Mononuclear cell (primary cell): ENCODE results near the gene TPCN2. TPM values are rescaled to one million over a fixed set of nuclear protein-coding genes. Genes with fewer than 3 reads are reported as not detected.
A peak's percentile ranks its signal among the peaks of the same experiment; 100 is the strongest.

ENCODE experiments used
- H3K27me3 ChIP-seq: 2 replicates; pipeline ENCODE4 v1.6.0; 2011; ENCODE audit warnings: low read length, control low read depth; ENCODE audit not compliant: insufficient read depth
- H3K4me1 ChIP-seq: 2 replicates; pipeline ENCODE4 v1.5.1; 2011; ENCODE audit warnings: mild to moderate bottlenecking, low read length, control low read depth; ENCODE audit not compliant: insufficient read depth
- H3K4me3 ChIP-seq: 2 replicates; pipeline ENCODE4 v1.5.1; 2011; ENCODE audit warnings: mild to moderate bottlenecking, low read length, moderate library complexity
- H3K9me3 ChIP-seq: 2 replicates; pipeline ENCODE4 v1.5.1; 2011; ENCODE audit warnings: low read depth, mild to moderate bottlenecking, control low read depth, low read length
- total RNA-seq: library from RNA; depleted of rRNA; stranded (reverse); fragments of >200 nt; gene quantifications from one replicate; pipeline ENCODE4 v1.2.3, GENCODE V29; 2012

Gene TPCN2
- total RNA-seq, 1 donor, result 9.1 TPM

DNA sequence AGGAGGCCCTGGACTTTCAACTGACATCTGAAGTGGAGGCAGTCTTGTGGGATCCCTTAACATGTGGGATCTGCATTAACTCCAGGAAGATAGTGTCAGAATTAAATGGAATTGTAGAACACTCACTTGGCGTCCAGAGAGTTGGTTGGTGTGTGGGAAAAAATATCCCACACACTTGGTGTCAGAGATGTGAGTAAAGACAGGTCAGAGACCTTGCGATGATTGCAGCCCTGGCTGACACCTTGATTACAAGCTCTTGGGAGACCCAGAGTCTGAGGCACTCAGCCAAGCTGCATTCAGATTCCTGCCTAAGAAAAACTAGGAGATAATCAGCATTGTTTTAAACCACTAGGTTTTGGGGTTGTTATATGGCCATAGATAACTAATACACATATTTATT is 7.2 kb upstream of the TPCN2 start:
- no peaks in the 10 kb centered on the region for H3K27me3 ChIP-seq
- H3K4me1 ChIP-seq, result peaks cover 40% of the 10 kb centered on the region
- no peaks in the 10 kb centered on the region for H3K9me3 ChIP-seq
- no peak overlapping the region for H3K4me3 ChIP-seq

- H3K4me1 ChIP-seq, result peaks cover 40% of the 10 kb centered on the region
- no peaks in the 10 kb centered on the region for H3K27me3 ChIP-seq
- no peaks in the 10 kb centered on the region for H3K9me3 ChIP-seq
- no peak overlapping the region for H3K4me3 ChIP-seq
These were observed 4.4 kb upstream of the TPCN2 start for GRCh38 chr11:69044111-69045013.

DNA sequence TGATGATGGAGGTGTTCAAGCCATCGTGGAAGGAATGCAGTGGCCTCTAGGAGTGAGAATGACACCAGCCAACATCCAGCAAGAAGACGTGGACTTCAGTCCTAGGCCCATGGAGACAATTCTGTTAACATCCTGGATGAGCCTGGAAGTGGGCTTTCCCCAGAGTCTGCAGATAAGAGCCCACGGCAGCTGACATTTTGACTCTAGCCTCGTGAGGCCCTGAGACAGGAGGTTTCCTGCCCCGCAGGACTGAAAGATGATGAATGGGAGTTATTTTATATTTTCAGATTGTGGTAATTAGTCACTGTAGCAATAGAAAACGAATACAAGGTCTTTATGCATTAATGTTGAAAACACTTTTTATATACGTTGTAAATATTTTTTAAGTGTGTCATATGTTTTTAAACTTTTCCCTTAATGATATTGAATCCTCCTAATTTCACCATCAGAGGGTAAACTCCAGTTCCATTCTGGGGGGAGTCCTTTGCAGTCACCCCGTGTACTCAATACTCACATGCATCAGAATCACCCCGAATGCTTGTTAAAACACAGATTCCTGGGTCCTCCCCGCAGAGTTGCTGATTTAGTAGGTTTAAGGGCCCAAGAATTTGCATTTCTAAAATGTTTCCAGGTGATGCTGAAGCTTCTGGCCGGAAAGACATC is 570 bp upstream of the TPCN2 start:
- no peaks in the 10 kb centered on the region for H3K27me3 ChIP-seq
- peaks cover 51% of the 10 kb centered on the region for H3K4me1 ChIP-seq
- H3K4me3 ChIP-seq, result peak overlapping the region; percentile 87
- no peaks in the 10 kb centered on the region for H3K9me3 ChIP-seq

GRCh38 chr11:69049490-69049867 is 747 bp downstream of the TPCN2 start:
- Histone ChIP-seq H3K4me1 (peaks cover 45% of the 10 kb centered on the region), H3K4me3 (peak overlapping the region; percentile 87), H3K27me3 (no peaks in the 10 kb centered on the region), H3K9me3 (no peaks in the 10 kb centered on the region)

DNA sequence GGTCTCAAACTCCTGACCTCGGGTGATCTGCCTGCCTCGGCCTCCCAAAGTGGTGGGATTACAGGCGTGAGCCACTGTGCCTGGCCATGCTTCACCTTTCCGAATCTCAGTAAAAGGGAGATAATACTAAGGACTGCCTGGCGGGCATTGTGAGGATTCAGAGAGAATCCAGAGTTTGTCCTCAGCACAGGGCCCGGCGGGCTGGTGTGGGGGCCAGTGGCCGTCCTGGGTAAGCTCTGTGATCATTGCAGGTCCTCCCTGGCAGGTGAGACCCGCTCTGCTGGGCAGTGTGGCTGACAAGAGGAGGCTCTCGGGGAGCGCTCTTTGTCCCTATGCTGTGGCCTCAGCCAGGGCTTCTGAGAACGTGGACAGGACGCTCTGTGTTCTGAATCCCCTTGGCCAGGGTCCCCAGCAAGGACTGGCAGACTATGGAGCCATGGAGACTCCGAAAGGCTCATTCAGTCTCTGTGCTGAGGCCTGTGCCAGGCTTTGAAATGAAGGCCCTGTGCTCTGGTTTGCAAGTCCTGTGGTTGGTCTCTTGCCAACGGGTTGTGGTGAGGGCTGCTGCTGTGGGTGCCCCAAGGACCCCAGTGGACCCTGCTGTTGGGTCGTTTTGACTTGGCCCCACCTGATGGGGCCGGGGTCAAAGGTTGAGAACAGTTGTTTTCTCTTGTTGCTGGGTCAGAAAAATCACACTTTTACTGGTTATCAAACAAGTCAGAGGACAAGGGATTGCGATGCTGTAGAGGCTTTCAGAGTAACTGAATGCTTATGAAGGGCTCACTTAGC is 2.1 kb downstream of the TPCN2 start:
- no peak overlapping the region for H3K4me3 ChIP-seq
- H3K9me3 ChIP-seq, result no peaks in the 10 kb centered on the region
- no peaks in the 10 kb centered on the region for H3K27me3 ChIP-seq
- peaks cover 55% of the 10 kb centered on the region for H3K4me1 ChIP-seq

DNA sequence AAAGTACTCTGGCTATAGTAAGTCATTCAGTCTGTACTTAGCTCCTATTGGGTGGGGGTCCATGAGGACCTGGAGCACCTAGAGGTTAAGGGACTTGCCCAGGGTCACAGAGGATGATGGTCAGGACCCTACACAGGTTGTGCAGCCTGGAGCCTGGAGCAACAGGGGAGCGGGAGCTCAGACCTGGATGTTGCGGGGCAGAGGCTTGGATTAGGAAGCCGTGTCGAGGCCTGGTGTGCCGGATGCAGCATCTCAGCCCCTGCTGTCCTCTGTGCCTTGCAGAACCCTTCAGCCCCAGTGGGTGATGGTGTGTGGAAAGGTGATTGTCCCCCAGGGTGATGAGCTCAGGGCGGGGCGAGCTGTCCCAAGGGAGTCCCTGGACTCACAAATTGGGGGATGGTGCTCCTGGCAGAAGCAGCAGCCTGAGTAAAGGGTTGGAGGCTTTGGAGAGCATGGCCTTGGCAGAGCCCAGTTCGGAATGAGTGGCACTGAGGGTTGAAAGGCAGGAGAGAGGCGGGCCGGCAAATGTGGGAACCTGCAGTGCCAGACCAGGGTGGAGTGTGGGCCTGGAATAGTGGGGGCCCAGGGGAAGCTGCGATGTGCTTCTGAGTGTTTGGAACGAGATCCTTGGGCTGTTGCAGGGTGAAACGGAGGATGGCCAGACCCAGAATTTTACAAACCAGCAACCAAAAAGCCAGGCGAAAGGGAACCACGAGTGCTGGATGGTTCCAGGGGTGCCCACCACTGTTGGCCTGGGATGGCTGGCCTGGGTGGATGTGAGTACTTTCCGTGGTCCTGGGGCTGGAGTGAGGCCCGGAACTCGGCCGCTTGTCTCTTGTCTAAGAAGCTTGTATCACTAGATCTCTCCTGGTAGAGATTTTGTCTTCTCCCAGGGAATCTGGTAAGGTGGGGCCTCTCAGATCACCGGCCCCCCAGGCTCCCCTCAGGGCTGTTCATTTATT is 2.9 kb downstream of the TPCN2 start:
- no peaks in the 10 kb centered on the region for H3K27me3 ChIP-seq
- no peak overlapping the region for H3K4me3 ChIP-seq
- peaks cover 64% of the 10 kb centered on the region for H3K4me1 ChIP-seq
- H3K9me3 ChIP-seq, result no peaks in the 10 kb centered on the region

- H3K4me1 ChIP-seq, result peaks cover 67% of the 10 kb centered on the region
- no peak overlapping the region for H3K4me3 ChIP-seq
- no peaks in the 10 kb centered on the region for H3K9me3 ChIP-seq
- no peaks in the 10 kb centered on the region for H3K27me3 ChIP-seq
These were observed 3.8 kb downstream of the TPCN2 start for GRCh38 chr11:69052343-69053168.

GRCh38 chr11:69053169-69053477 is 4.4 kb downstream of the TPCN2 start:
- H3K4me3 ChIP-seq, result no peak overlapping the region
- no peaks in the 10 kb centered on the region for H3K27me3 ChIP-seq
- H3K9me3 ChIP-seq, result no peaks in the 10 kb centered on the region
- peaks cover 61% of the 10 kb centered on the region for H3K4me1 ChIP-seq

DNA sequence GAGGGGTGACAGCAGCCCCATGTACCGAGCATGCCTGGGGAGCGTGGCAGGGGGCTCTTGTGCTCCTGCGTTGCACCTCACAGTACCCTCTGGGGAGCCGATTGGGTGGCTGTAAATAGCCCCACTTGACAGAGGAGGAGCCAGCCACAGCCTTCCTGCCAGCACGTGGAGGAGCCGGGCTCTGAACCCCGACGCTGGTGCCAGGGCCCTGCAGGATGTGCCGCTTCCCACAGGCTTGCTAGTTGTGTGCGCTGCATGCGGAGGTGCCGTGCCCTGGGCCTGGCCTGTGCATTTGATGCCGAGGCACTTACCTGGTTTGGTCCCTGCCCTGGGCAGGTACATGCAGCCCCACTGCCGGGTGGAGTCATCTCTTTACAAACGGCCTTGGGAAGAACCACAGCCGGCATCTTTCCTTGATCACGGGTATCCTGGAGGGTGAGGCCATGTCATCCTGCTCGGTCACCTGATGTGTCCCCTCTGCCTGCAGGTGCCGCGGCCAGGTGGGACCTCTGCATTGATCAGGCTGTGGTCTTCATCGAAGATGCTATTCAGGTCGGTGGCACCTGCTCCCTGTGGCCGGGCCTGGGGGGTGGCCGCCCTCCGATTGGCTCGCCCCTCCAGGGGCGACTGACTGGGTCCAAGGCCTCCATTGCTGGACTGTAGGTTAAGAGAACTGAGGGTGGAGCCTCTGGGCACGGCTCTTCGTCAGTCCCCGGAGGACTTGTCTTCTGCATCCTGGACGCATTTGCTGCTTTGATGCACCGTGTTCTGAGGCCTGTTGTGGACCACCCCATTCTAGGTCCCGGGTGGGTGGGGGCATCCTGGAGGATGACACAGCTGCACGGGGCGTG is 5.0 kb downstream of the TPCN2 start:
- H3K4me3 ChIP-seq, result no peak overlapping the region

GRCh38 chr11:69054397-69055211 is 5.9 kb downstream of the TPCN2 start:
- Histone ChIP-seq H3K27me3 (no peaks in the 10 kb centered on the region), H3K9me3 (no peaks in the 10 kb centered on the region), H3K4me3 (no peak overlapping the region), H3K4me1 (peaks cover 52% of the 10 kb centered on the region)

More for the DNA sequence above, 5.0 kb downstream of the TPCN2 start:
- Histone ChIP-seq H3K27me3 (no peaks in the 10 kb centered on the region), H3K4me1 (peaks cover 57% of the 10 kb centered on the region), H3K9me3 (no peaks in the 10 kb centered on the region)

DNA sequence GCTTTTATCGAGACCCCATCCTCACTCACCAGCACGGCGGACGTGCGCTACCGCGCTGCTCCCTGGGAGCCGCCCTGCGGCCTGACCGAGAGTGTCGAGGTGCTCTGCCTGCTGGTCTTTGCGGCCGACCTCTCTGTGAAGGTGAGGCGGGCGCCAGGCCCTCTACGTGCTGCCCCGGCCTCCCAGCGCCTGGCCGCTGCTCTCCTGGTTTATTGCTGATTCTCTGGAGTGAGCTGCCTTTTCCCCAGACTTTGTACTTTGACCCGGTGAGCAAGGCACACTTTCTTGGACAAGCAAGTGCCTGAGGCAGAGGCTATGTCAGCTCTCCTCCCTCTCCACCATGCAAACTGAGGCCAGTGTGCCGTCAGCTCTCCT is 6.5 kb downstream of the TPCN2 start:
- no peak overlapping the region for H3K4me3 ChIP-seq
- no peaks in the 10 kb centered on the region for H3K27me3 ChIP-seq
- H3K9me3 ChIP-seq, result no peaks in the 10 kb centered on the region
- H3K4me1 ChIP-seq, result peaks cover 46% of the 10 kb centered on the region

DNA sequence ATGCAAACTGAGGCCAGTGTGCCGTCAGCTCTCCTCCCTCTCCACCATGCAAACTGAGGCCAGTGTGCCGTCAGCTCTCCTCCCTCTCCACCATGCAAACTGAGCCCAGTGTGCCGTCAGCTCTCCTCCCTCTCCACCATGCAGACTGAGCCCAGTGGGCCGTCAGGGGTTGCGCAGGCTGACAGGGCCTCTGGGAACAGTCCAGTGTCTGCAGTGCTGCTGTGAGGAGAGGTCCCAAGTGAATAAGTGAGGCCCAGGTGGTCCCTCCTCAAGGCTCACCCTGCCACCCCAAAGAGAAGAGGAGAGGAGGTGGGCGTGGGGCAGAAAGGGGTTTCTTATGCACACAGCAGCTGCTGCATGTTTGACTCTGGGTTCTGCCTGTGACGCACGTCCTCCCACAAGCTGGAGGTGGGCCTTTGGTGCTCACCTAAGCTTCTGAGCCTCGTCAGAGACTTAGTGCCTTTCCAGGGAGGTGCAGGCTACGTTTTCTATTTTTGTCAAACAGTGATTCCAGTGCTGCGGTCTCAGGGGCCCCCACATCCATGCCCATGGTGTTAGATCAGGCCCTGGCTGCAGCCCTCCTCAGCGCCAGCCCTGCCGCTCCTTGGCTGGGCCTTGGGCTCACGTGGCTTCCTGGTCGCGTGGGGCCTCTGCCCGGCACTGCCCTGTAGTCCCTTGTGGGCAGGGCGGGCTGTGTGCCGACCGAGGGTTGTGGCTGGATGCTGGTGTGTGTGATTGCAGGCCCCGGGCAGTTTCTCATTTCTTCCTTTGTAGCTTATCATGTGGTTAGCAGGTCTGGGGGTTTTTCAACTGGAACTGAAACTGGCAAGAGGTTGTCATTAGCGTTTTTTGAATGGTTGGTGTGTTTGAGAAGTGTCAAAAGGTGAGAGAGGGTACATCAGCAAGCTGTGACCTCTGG is 7.1 kb downstream of the TPCN2 start:
- Histone ChIP-seq H3K4me3 (no peak overlapping the region), H3K27me3 (no peaks in the 10 kb centered on the region), H3K4me1 (peaks cover 43% of the 10 kb centered on the region), H3K9me3 (no peaks in the 10 kb centered on the region)
